Astrocyte (in vitro differentiated cells and primary cell): Measurements from ENCODE around the gene B4GALT7. TPM values are rescaled to one million over a fixed set of nuclear protein-coding genes. Genes with fewer than 3 reads are reported as not detected.

Source experiments
- DNase-seq: peaks from one replicate; pipeline ENCODE4 v3.0.0-alpha.2; 2010; ENCODE audit warnings: low read depth
- FAIRE-seq: peaks from 2 replicates; lab custom pipeline; 2011; peaks lifted over from hg19 to GRCh38; lab: Jason Lieb, UNC
- H2AFZ ChIP-seq: 2 replicates; pipeline ENCODE4 v1.6.0; 2012; ENCODE audit warnings: low read depth, low read length, inconsistent platforms
- H3K27ac ChIP-seq: 2 replicates; pipeline ENCODE4 v1.5.1; 2011; ENCODE audit warnings: low read depth, low read length, inconsistent platforms
- H3K27me3 ChIP-seq: 2 replicates; pipeline ENCODE4 v1.6.0; 2011; ENCODE audit warnings: low read length, inconsistent platforms; ENCODE audit not compliant: insufficient read depth
- H3K36me3 ChIP-seq: 2 replicates; pipeline ENCODE4 v1.5.1; 2011; ENCODE audit warnings: low read length, inconsistent platforms; ENCODE audit not compliant: insufficient read depth
- H3K4me1 ChIP-seq: 2 replicates; pipeline ENCODE4 v1.5.1; 2011; ENCODE audit warnings: low read length, inconsistent platforms; ENCODE audit not compliant: insufficient read depth
- H3K4me2 ChIP-seq: 2 replicates; pipeline ENCODE4 v1.6.0; 2012; ENCODE audit warnings: low read length, inconsistent platforms
- H3K4me3 ChIP-seq: 2 replicates; pipeline ENCODE4 v1.5.1; 2011; ENCODE audit warnings: low read depth, mild to moderate bottlenecking, low read length, inconsistent platforms; ENCODE audit not compliant: insufficient read depth
- H3K79me2 ChIP-seq: 2 replicates; pipeline ENCODE4 v1.6.0; 2012; ENCODE audit warnings: mild to moderate bottlenecking, low read length, inconsistent platforms; ENCODE audit not compliant: insufficient read depth
- H3K9ac ChIP-seq: 2 replicates; pipeline ENCODE4 v1.6.0; 2012; ENCODE audit warnings: mild to moderate bottlenecking, low read length, inconsistent platforms
- H3K9me3 ChIP-seq: 2 replicates; pipeline ENCODE4 v1.5.1; 2012; ENCODE audit warnings: low read depth, mild to moderate bottlenecking, low read length, inconsistent platforms; ENCODE audit not compliant: insufficient read depth
- H4K20me1 ChIP-seq: 2 replicates; pipeline ENCODE4 v1.6.0; 2012; ENCODE audit warnings: low read length, inconsistent platforms; ENCODE audit not compliant: insufficient read depth
- H3K27ac Mint-ChIP-seq: one replicate; pipeline ENCODE4 v1.8.0; 2021; ENCODE audit warnings: mild to moderate bottlenecking, mixed read lengths; ENCODE audit not compliant: unreplicated experiment
- H3K27me3 Mint-ChIP-seq: one replicate; pipeline ENCODE4 v1.8.0; 2021; ENCODE audit warnings: low read depth, mixed read lengths; ENCODE audit not compliant: unreplicated experiment
- H3K36me3 Mint-ChIP-seq: one replicate; pipeline ENCODE4 v1.8.0; 2021; ENCODE audit warnings: low read depth, mixed read lengths; ENCODE audit not compliant: unreplicated experiment
- H3K4me1 Mint-ChIP-seq: one replicate; pipeline ENCODE4 v1.8.0; 2021; ENCODE audit warnings: low read depth, mixed read lengths; ENCODE audit not compliant: unreplicated experiment
- H3K4me3 Mint-ChIP-seq: one replicate; pipeline ENCODE4 v1.8.0; 2021; ENCODE audit warnings: mild to moderate bottlenecking, moderate library complexity, mixed read lengths; ENCODE audit not compliant: unreplicated experiment
- H3K9me3 Mint-ChIP-seq: one replicate; pipeline ENCODE4 v1.8.0; 2021; ENCODE audit warnings: mild to moderate bottlenecking, mixed read lengths; ENCODE audit not compliant: unreplicated experiment
- EZH2 ChIP-seq: IDR thresholded peaks from 2 replicates; pipeline ENCODE4 v1.6.1; 2012; ENCODE audit warnings: mild to moderate bottlenecking, low read length, inconsistent platforms; ENCODE audit not compliant: insufficient read depth
- total RNA-seq: library from RNA; stranded (reverse); gene quantifications from 2 replicates; pipeline ENCODE4 v1.2.1, GENCODE V29; 2021
- TF ChIP-seq, protein P1 (sequence below): IDR thresholded peaks from 2 replicates; pipeline ENCODE4 v1.5.1; 2011; ENCODE audit warnings: low read depth, mild to moderate bottlenecking, inconsistent platforms, low read length, moderate library complexity; ENCODE audit not compliant: insufficient read depth

B4GALT7 gene
- total RNA-seq, 1 donor from 2014 or later: 35.0 TPM

- no peaks in the 10 kb centered on the region for H3K9me3 ChIP-seq
- FAIRE-seq (no peak), DNase-seq (no peak)
- no peak for TF ChIP-seq EZH2
- TF ChIP-seq, protein P1, sequence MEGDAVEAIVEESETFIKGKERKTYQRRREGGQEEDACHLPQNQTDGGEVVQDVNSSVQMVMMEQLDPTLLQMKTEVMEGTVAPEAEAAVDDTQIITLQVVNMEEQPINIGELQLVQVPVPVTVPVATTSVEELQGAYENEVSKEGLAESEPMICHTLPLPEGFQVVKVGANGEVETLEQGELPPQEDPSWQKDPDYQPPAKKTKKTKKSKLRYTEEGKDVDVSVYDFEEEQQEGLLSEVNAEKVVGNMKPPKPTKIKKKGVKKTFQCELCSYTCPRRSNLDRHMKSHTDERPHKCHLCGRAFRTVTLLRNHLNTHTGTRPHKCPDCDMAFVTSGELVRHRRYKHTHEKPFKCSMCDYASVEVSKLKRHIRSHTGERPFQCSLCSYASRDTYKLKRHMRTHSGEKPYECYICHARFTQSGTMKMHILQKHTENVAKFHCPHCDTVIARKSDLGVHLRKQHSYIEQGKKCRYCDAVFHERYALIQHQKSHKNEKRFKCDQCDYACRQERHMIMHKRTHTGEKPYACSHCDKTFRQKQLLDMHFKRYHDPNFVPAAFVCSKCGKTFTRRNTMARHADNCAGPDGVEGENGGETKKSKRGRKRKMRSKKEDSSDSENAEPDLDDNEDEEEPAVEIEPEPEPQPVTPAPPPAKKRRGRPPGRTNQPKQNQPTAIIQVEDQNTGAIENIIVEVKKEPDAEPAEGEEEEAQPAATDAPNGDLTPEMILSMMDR: no peak
- peaks cover 24% of the 10 kb centered on the region for H3K79me2 ChIP-seq
- H3K4me3 ChIP-seq: no peak overlapping the region
- no peak overlapping the region for H2AFZ ChIP-seq
- H3K9ac ChIP-seq: no peak overlapping the region
- peaks cover 2% of the 10 kb centered on the region for H3K36me3 ChIP-seq
- H3K27me3 ChIP-seq: no peaks in the 10 kb centered on the region
- H3K4me1 Mint-ChIP-seq: peaks cover 11% of the 10 kb centered on the region
- no peaks in the 10 kb centered on the region for H3K27me3 Mint-ChIP-seq
- no peak overlapping the region for H3K27ac ChIP-seq
- H3K4me3 Mint-ChIP-seq: no peak overlapping the region
- peaks cover 49% of the 10 kb centered on the region for H4K20me1 ChIP-seq
- H3K27ac Mint-ChIP-seq: no peak overlapping the region
- H3K36me3 Mint-ChIP-seq: peaks cover 21% of the 10 kb centered on the region
- no peak overlapping the region for H3K4me2 ChIP-seq
- H3K9me3 Mint-ChIP-seq: no peaks in the 10 kb centered on the region
- H3K4me1 ChIP-seq: peaks cover 15% of the 10 kb centered on the region
Measured at GRCh38 chr5:177604116-177604521, 4.2 kb downstream of the B4GALT7 start.

DNA sequence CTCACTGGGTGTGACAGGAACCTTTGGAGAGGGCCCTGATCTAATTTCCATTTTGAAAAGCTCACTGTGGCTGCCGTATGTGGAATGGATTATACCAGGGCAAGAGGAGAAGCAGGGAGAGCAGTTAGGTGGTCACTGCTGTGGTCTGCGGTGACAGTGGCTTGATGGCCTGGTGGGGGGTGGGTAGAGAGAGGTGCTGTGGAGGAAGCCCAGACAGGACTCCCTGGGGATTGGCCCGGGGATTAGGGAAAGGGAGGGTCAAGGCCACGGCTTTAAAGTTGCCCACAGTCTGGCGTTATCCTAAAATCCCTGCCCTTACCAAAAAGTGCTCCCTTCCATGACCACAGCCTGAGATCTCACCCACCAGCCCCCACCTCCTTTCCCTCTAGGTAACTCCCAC lies 4.7 kb downstream of the B4GALT7 start:
- Histone ChIP-seq H2AFZ (no peak overlapping the region), H3K4me2 (no peak overlapping the region), H3K4me3 (no peak overlapping the region), H3K9me3 (no peaks in the 10 kb centered on the region), H3K27me3 (no peaks in the 10 kb centered on the region), H3K27ac (no peak overlapping the region), H3K36me3 (peaks cover 2% of the 10 kb centered on the region), H3K4me1 (peaks cover 15% of the 10 kb centered on the region), H3K79me2 (peaks cover 24% of the 10 kb centered on the region), H4K20me1 (peaks cover 49% of the 10 kb centered on the region), H3K9ac (no peak overlapping the region)
- Mint-ChIP-seq H3K9me3 (no peaks in the 10 kb centered on the region), H3K4me1 (peaks cover 11% of the 10 kb centered on the region), H3K27me3 (no peaks in the 10 kb centered on the region), H3K4me3 (no peak overlapping the region), H3K36me3 (peaks cover 21% of the 10 kb centered on the region), H3K27ac (no peak overlapping the region)
- FAIRE-seq: no peak
- no peak for DNase-seq
- TF ChIP-seq EZH2: no peak
- TF ChIP-seq, protein P1: no peak

DNA sequence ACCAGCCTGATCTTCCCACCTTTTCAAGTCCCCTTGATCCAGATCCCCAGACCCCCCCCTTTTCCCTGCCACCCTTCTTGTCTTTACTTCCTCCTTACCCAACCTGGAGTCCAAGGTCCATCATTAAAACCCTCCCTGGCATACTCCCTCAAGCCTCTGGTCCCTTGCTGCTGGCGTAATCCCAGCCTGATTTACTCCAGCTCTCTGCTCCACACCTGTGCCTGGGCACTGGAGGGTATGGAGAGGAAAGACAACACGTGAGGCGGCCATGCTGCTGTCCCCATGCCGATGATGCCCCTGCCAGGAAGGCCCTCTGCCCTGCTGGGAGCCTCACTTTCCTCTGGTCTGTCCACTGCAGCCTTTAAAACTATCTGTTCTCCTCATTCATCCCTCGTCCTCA lies 5.1 kb downstream of the B4GALT7 start:
- peaks cover 23% of the 10 kb centered on the region for H3K36me3 Mint-ChIP-seq
- H3K27ac Mint-ChIP-seq: no peak overlapping the region
- peaks cover 2% of the 10 kb centered on the region for H3K36me3 ChIP-seq
- DNase-seq (no peak), FAIRE-seq (no peak)
- H3K9ac ChIP-seq: no peak overlapping the region
- H3K27me3 ChIP-seq: no peaks in the 10 kb centered on the region
- no peak for TF ChIP-seq EZH2
- TF ChIP-seq, protein P1: no peak
- H3K79me2 ChIP-seq: peaks cover 23% of the 10 kb centered on the region
- H3K27me3 Mint-ChIP-seq: no peaks in the 10 kb centered on the region
- H4K20me1 ChIP-seq: peaks cover 49% of the 10 kb centered on the region
- no peak overlapping the region for H2AFZ ChIP-seq
- H3K4me3 ChIP-seq: no peak overlapping the region
- no peak overlapping the region for H3K4me2 ChIP-seq
- H3K4me3 Mint-ChIP-seq: no peak overlapping the region
- peaks cover 11% of the 10 kb centered on the region for H3K4me1 Mint-ChIP-seq
- H3K9me3 ChIP-seq: no peaks in the 10 kb centered on the region
- peaks cover 15% of the 10 kb centered on the region for H3K4me1 ChIP-seq
- no peaks in the 10 kb centered on the region for H3K9me3 Mint-ChIP-seq
- H3K27ac ChIP-seq: no peak overlapping the region
